NB4 (cell line): ENCODE measurements around the gene CDC42BPG.

Experiments
- DNase-seq: peaks from one replicate; pipeline ENCODE4 v3.0.0; 2010; ENCODE audit warnings: low read depth
- H3K4me3 ChIP-seq: one replicate; pipeline ENCODE4 v1.5.1; 2011; ENCODE audit warnings: mild to moderate bottlenecking, low read depth, low read length, moderate library complexity
- MYC ChIP-seq: IDR thresholded peaks from 2 replicates; pipeline ENCODE4 v1.6.1; 2011; ENCODE audit warnings: low read depth, low read length
- POLR2A ChIP-seq: IDR thresholded peaks from 2 replicates; pipeline ENCODE4 v1.6.1; 2011; ENCODE audit warnings: mild to moderate bottlenecking; ENCODE audit not compliant: insufficient read length; ENCODE audit errors: extremely low read depth
- TF ChIP-seq, protein P1 (sequence below): IDR thresholded peaks from 2 replicates; pipeline ENCODE4 v1.6.1; 2011; ENCODE audit warnings: low read depth, low read length
- TF ChIP-seq, protein P2 (sequence below): IDR thresholded peaks from one replicate; pipeline ENCODE4 v1.5.1; 2012; ENCODE audit warnings: low read depth, low read length

Gene CDC42BPG

GRCh38 chr11:64876835-64877341 lies 32.4 kb upstream of the CDC42BPG start:
- no peak for DNase-seq
- TF ChIP-seq MYC (no peak), POLR2A (no peak)
- TF ChIP-seq, protein P1, sequence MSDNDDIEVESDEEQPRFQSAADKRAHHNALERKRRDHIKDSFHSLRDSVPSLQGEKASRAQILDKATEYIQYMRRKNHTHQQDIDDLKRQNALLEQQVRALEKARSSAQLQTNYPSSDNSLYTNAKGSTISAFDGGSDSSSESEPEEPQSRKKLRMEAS: no peak
- TF ChIP-seq, protein P2, sequence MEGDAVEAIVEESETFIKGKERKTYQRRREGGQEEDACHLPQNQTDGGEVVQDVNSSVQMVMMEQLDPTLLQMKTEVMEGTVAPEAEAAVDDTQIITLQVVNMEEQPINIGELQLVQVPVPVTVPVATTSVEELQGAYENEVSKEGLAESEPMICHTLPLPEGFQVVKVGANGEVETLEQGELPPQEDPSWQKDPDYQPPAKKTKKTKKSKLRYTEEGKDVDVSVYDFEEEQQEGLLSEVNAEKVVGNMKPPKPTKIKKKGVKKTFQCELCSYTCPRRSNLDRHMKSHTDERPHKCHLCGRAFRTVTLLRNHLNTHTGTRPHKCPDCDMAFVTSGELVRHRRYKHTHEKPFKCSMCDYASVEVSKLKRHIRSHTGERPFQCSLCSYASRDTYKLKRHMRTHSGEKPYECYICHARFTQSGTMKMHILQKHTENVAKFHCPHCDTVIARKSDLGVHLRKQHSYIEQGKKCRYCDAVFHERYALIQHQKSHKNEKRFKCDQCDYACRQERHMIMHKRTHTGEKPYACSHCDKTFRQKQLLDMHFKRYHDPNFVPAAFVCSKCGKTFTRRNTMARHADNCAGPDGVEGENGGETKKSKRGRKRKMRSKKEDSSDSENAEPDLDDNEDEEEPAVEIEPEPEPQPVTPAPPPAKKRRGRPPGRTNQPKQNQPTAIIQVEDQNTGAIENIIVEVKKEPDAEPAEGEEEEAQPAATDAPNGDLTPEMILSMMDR: no peak

DNA sequence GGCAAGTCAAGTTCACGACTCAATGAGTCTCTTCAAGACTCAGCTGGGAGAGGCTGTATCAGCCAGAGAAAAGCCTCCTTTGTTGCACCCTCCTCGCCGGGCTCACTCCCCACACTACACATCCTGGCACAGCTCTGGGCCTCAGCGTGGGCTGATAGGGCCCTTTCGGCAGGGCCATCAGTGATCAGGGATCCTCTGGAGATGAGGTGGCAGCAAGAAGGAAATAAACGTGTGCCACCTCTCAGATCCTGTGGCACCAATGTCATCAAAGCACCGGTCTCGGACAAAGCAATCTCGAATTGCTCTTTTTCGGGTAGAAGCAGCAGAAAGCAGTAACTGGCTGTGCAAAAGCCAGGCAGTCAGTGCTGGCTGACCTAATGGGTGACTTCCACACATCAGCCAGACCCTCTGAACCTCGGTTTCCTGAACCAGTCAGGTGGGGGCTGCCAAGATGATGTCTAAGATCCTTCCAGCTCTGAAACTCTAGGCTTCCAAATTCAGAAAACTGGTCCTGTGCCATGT lies 31.8 kb upstream of the CDC42BPG start:
- H3K4me3 ChIP-seq: peak overlapping the region; percentile 68
- no peak for DNase-seq

More at GRCh38 chr11:64876835-64877341, 32.4 kb upstream of the CDC42BPG start:
- peak overlapping the region; percentile 68 for H3K4me3 ChIP-seq

DNA sequence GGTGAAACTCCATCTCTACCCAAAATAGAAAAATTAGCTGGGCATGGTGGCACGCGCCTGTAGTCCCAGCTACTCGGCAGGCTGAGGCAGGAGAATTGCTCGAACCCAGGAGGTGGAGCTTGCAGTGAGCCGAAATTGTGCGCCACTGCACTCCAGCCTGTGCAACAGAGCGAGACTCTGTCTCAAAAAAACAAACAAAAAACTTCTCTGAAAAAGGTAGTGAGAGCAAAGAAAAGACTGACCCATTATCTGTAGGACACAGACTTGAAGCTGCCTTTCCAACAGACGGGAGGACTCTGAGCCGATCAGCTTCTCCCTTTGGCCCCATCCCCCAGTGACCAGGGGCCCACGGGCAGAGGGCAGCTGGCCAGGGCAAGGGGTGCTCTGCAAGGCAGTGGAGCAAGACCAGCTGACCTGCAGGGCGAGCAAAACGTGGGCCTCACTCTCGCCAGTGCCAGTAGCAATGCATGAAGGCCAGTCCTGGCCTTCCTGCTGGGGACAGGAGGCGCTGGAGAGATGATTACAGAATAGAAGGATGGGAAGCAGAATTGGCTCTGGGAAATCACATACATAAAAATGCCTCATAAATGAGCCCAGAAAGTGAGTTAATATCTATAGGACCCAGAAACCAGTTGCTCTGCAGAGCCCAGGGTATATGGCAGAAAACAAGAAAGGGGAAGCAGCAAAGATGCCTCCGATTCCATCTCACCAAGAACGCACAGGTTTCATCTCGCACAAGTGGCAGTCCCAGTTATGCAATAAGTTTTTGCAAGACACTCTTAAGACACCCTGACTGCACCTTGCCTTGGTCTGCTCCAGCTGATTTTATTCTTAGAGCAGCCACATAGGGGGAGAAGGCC lies 31.1 kb upstream of the CDC42BPG start:
- peak; percentile 95 for DNase-seq

More for the DNA sequence above, 31.8 kb upstream of the CDC42BPG start:
- TF ChIP-seq, protein P2: no peak
- TF ChIP-seq, protein P1: no peak
- no peak for TF ChIP-seq POLR2A

GRCh38 chr11:64874308-64875240 lies 30.1 kb upstream of the CDC42BPG start:
- TF ChIP-seq MYC (no peak), POLR2A (no peak)
- TF ChIP-seq, protein P2: no peak
- TF ChIP-seq, protein P1: no peak
- DNase-seq: no peak
- no peak overlapping the region for H3K4me3 ChIP-seq

More for the DNA sequence above, 31.1 kb upstream of the CDC42BPG start:
- TF ChIP-seq MYC: peak; percentile 68
- TF ChIP-seq, protein P1: peak; percentile 53; the same call in 1 of the 2 replicates
- TF ChIP-seq, protein P2: no peak
- TF ChIP-seq POLR2A: no peak
- peak overlapping the region; percentile 68 for H3K4me3 ChIP-seq

DNA sequence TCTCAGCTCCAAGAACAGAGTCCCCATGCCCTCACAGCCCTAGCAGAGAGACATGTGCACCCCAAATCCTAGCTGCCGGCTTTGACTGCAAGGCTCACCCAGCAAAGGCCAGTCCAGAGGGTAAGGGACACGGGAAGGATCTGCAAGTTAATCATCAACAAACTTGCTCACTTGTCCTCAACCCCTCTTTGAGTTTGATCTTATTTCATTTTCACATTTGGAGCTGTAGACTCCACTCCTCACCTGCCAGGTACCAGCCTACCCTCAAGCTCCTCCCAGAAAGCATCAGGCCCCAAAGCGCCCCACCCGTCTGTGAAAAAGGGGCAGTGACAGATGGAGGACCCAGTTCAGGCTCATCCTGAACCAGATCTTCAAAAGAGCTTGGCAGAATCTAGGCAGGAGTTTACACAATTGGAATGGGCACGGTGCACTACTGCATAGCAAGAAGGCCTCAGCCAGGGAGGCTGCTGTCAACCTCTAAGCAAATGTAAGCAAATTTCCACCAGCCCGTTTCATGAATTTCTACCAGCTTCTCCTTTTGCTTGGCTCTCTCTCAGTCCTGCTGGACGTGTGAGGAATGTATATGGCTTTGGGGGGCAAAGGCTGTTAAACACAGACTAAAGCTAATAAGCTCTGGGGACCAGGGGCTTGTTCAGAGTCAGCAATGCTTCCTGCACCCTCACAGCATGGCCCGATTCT lies 28.5 kb upstream of the CDC42BPG start:
- no peak for DNase-seq
- H3K4me3 ChIP-seq: no peak overlapping the region

More for the DNA sequence above, 28.5 kb upstream of the CDC42BPG start:
- TF ChIP-seq, protein P2: no peak
- TF ChIP-seq MYC (no peak), POLR2A (no peak)
- TF ChIP-seq, protein P1: no peak
